Gastrocnemius medialis (tissue), 4 donors: ENCODE data around the gene CARMIL3.

Source experiments
- POLR2A ChIP-seq, 2 donors: fragments of 450-650 bp; IDR thresholded peaks; one replicate each; pipeline ENCODE4 v1.6.1; 2017; ENCODE audit warnings: antibody characterized with exemption in 2 of 2, mild to moderate bottlenecking in 2 of 2, moderate library complexity in 2 of 2
- TF ChIP-seq, protein P1 (sequence below), 5 experiments: fragments of 450-650 bp in 3 of 5; fragments of 200-600 bp in 2 of 5; sonication (generic) in 2 of 5; IDR thresholded peaks in 4 of 5; conservative IDR thresholded peaks in 1 of 5; 1 replicate in 4 of 5; 2 replicates in 1 of 5; pipeline ENCODE4 v1.5.1; 2016 to 2019; ENCODE audit warnings: antibody characterized with exemption in 5 of 5, mild to moderate bottlenecking in 3 of 5, moderate library complexity in 3 of 5

DNA sequence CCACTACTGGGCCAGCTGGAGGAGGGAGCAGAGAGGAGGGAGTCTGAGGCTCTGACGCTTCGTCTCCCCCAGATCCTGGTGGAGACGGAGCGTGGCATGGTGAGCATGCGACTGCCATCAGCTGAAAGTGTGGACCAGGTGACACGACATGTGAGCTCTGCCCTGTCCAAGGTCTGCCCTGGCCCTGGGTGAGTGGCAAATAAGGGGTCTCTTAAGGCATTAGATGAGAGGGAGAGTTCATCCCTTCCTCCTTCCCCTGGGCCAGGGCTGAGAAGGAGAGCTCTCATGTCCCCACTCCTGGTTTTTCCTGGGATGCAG is 2.5 kb downstream of the CARMIL3 start:
- TF ChIP-seq POLR2A (IDR thresholded peaks at IDR 0.05) = no peak
- TF ChIP-seq, protein P1, sequence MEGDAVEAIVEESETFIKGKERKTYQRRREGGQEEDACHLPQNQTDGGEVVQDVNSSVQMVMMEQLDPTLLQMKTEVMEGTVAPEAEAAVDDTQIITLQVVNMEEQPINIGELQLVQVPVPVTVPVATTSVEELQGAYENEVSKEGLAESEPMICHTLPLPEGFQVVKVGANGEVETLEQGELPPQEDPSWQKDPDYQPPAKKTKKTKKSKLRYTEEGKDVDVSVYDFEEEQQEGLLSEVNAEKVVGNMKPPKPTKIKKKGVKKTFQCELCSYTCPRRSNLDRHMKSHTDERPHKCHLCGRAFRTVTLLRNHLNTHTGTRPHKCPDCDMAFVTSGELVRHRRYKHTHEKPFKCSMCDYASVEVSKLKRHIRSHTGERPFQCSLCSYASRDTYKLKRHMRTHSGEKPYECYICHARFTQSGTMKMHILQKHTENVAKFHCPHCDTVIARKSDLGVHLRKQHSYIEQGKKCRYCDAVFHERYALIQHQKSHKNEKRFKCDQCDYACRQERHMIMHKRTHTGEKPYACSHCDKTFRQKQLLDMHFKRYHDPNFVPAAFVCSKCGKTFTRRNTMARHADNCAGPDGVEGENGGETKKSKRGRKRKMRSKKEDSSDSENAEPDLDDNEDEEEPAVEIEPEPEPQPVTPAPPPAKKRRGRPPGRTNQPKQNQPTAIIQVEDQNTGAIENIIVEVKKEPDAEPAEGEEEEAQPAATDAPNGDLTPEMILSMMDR (IDR thresholded peaks at IDR 0.05 in 4 of 5, conservative IDR thresholded peaks at IDR 0.05 in 1 of 5) = no peak
